ENCODE data around the gene TRAF2. TPM values are rescaled to one million over a fixed set of nuclear protein-coding genes. Genes with fewer than 3 reads are reported as not detected.

Gene TRAF2
- polyA plus RNA-seq, 2 of the 4 experiments (the other 2 are of a cell fraction): 23.8 to 39.5 TPM

- no peak within 1 kb of the TSS for H3K4me3 ChIP-seq
- WGBS (ENCODE audit: missing lambda C conversion rate): 84% methylated on average over 21 of the region's 23 CpGs
- H3K27ac ChIP-seq: peak within 1 kb of the TSS in 1 of 2 experiments; percentile 97; a peak in 3 of 6 replicates
- peaks cover 48% of the 10 kb centered on the region for H3K4me1 ChIP-seq
- POLR2A ChIA-PET: interaction anchor here (0.9 to 1.3 kb wide), 2 partner anchors 30 to 61 kb away, joined by 3 read pairs; partner anchors contain the start of gene TMEM141
- no peaks in the 10 kb centered on the region for H3K9me3 ChIP-seq
- no peak for DNase-seq (ENCODE audit: low read depth in 1 of 2, low spot score in 1 of 2)
- TF ChIP-seq CBX8 (IDR thresholded peaks at IDR 0.05) (no peak), PBX3 (IDR thresholded peaks at IDR 0.05) (0 out of 2 replicates have a peak, but pooled peaks have one; percentile 20), MAFK (IDR thresholded peaks at IDR 0.05; ENCODE audit: partially characterized antibody) (no peak), HEYL (CRISPR knock-in tag; IDR thresholded peaks at IDR 0.05) (no peak), FOSB (CRISPR knock-in tag; IDR thresholded peaks at IDR 0.05) (no peak), BCL3 (IDR thresholded peaks at IDR 0.05) (0 out of 3 replicates have a peak, but pooled peaks have one; percentile 18)
- peak within 1 kb of the TSS; percentile 86; the same call in 1 of the 3 replicates for H3K4me2 ChIP-seq
- no peak for ATAC-seq
- CTCF ChIA-PET: interaction anchor here (0.7 to 1.7 kb wide), 4 partner anchors 9 to 375 kb away, joined by 3 to 6 read pairs (median 4); partner anchors contain the start of genes AJM1, C8G and RNF224
- FAIRE-seq: no peak
Measured at GRCh38 chr9:136851941-136852663, 34.2 kb upstream of the TRAF2 start, which contains the start of gene MAMDC4. TSS of gene MAMDC4 (plus strand) at chr9:136852346. CDS start at chr9:136852417, 71 bp downstream.

GRCh38 chr9:136852664-136853595, 33.4 kb upstream of the TRAF2 start:
- TF ChIP-seq KDM1A (IDR thresholded peaks at IDR 0.05; ENCODE audit: low read depth) (no peak), E2F6 (IDR thresholded peaks at IDR 0.05; ENCODE audit: borderline replicate concordance, low read depth) (no peak), FOSL2 (IDR thresholded peaks at IDR 0.05) (no peak), FOSL2 (CRISPR knock-in tag; IDR thresholded peaks at IDR 0.05) (no peak), POLR2A (IDR thresholded peaks at IDR 0.05; ENCODE audit: low read length) (no peak), RNF2 (IDR thresholded peaks at IDR 0.05; ENCODE audit: borderline replicate concordance, low read depth) (no peak), MYC (IDR thresholded peaks at IDR 0.05; ENCODE audit: borderline replicate concordance, low read length) (no peak), HOXB13 (CRISPR knock-in tag; IDR thresholded peaks at IDR 0.05; ENCODE audit: low read depth) (no peak)
- FAIRE-seq: no peak
- Histone ChIP-seq H3K4me2 (no peak overlapping the region), H3K27ac (peak overlapping the region in 1 of 2 experiments; percentile 97; a peak in 1 of 6 replicates), H3K4me1 (peaks cover 56% of the 10 kb centered on the region), H3K4me3 (no peak overlapping the region), H3K9me3 (no peaks in the 10 kb centered on the region)
- ATAC-seq: no peak
- ChIA-PET CTCF (interaction anchor here (0.7 to 2.3 kb wide), 6 partner anchors 8 to 95 kb away, joined by 3 to 8 read pairs (median 6); partner anchors contain the start of gene AJM1), POLR2A (no interaction called here)
- no peak for DNase-seq (ENCODE audit: low read depth in 1 of 2, low spot score in 1 of 2)
- WGBS (ENCODE audit: missing lambda C conversion rate): 89% methylated on average over 25 of the region's 29 CpGs

- H3K9me3 ChIP-seq: no peaks in the 10 kb centered on the region
- TF ChIP-seq USF2 (IDR thresholded peaks at IDR 0.05): no peak
- no peak for TF ChIP-seq RCOR1 (IDR thresholded peaks at IDR 0.05; ENCODE audit: low read depth, low read length)
- no peak for TF ChIP-seq MAFK (IDR thresholded peaks at IDR 0.05; ENCODE audit: partially characterized antibody)
- peak in 1 of 2 experiments; percentile 29; a peak in 1 of 5 replicates for TF ChIP-seq RAD21 (conservative IDR thresholded peaks at IDR 0.05 in 1 of 2, IDR thresholded peaks at IDR 0.05 in 1 of 2)
- no peak for TF ChIP-seq GATA3 (IDR thresholded peaks at IDR 0.05; ENCODE audit: borderline replicate concordance)
- H3K4me3 ChIP-seq: no peak overlapping the region
- ATAC-seq (no peak), DNase-seq (ENCODE audit: low read depth in 1 of 2, low spot score in 1 of 2) (no peak), FAIRE-seq (no peak)
- POLR2A ChIA-PET: interaction anchor here (0.6 kb wide), 1 partner anchor 31 kb away, joined by 3 read pairs; no protein-coding TSS in a partner anchor
- H3K4me1 ChIP-seq: peaks cover 64% of the 10 kb centered on the region
- H3K4me2 ChIP-seq: no peak overlapping the region
- CTCF ChIA-PET: interaction anchor here (0.7 to 2.3 kb wide), 6 partner anchors 9 to 94 kb away, joined by 3 to 8 read pairs (median 4); partner anchors contain the start of gene AJM1
- 88% methylated on average over 7 of the region's 18 CpGs for WGBS (ENCODE audit: missing lambda C conversion rate)
- H3K27ac ChIP-seq: peak overlapping the region in 1 of 2 experiments; percentile 51; a peak in 2 of 6 replicates
Measured at GRCh38 chr9:136853596-136854112, 32.7 kb upstream of the TRAF2 start.
